HepG2 (cell line): ENCODE measurements around the gene INTS2. TPM values are rescaled to one million over a fixed set of nuclear protein-coding genes. Genes with fewer than 3 reads are reported as not detected.
A peak's percentile ranks its signal among the peaks of the same experiment; 100 is the strongest.

Experiments
- ATM ChIP-seq: fragments of 450-650 bp; IDR thresholded peaks from 2 replicates; pipeline ENCODE4 v1.7.1; 2017; ENCODE audit warnings: mild to moderate bottlenecking, borderline replicate concordance
- DMAP1 ChIP-seq: IDR thresholded peaks from 2 replicates; pipeline ENCODE4 v1.6.1; 2016
- EEA1 ChIP-seq: sonication (generic); formaldehyde crosslinking; IDR thresholded peaks from 2 replicates; pipeline ENCODE4 v1.5.1; 2020; ENCODE audit warnings: mild to moderate bottlenecking, missing genetic modification reagents, borderline replicate concordance
- FOSL2 ChIP-seq: sonication (generic); formaldehyde crosslinking; IDR thresholded peaks from 2 replicates; pipeline ENCODE4 v1.4.0; 2020; ENCODE audit warnings: missing genetic modification reagents
- HNRNPUL1 ChIP-seq: fragments of 200-400 bp; formaldehyde crosslinking; IDR thresholded peaks from 2 replicates; pipeline ENCODE4 v1.6.1; 2017; ENCODE audit warnings: low read depth, mild to moderate bottlenecking, low read length, moderate library complexity
- HOXA9 ChIP-seq: sonication (generic); formaldehyde crosslinking; IDR thresholded peaks from 2 replicates; pipeline ENCODE4 v1.8.1; 2022; ENCODE audit warnings: missing genetic modification reagents, mild to moderate bottlenecking, moderate library complexity, borderline replicate concordance
- KDM2A ChIP-seq: sonication (generic); formaldehyde crosslinking; IDR thresholded peaks from 2 replicates; pipeline ENCODE4 v1.4.0; 2020; ENCODE audit warnings: low read depth, missing genetic modification reagents, borderline replicate concordance
- MBD4 ChIP-seq: IDR thresholded peaks from 2 replicates; pipeline ENCODE4 v1.6.1; 2012; ENCODE audit warnings: low read length, inconsistent platforms, borderline replicate concordance
- NAIF1 ChIP-seq: sonication (generic); formaldehyde crosslinking; IDR thresholded peaks from 2 replicates; pipeline ENCODE4 v1.5.0; 2020; ENCODE audit warnings: mild to moderate bottlenecking, missing genetic modification reagents, borderline replicate concordance
- SP4 ChIP-seq: sonication (generic); formaldehyde crosslinking; IDR thresholded peaks from 2 replicates; pipeline ENCODE4 v1.8.1; 2023; ENCODE audit warnings: mild to moderate bottlenecking, missing genetic modification reagents
- TBX3 ChIP-seq: fragments of 450-650 bp; IDR thresholded peaks from 2 replicates; pipeline ENCODE4 v1.6.1; 2017; ENCODE audit warnings: antibody characterized with exemption, mild to moderate bottlenecking, inconsistent platforms, borderline replicate concordance
- ZBTB1 ChIP-seq: sonication (generic); formaldehyde crosslinking; IDR thresholded peaks from 2 replicates; pipeline ENCODE4 v1.4.0; 2020; ENCODE audit warnings: missing genetic modification reagents, borderline replicate concordance
- ZMAT3 ChIP-seq: sonication (generic); formaldehyde crosslinking; conservative IDR thresholded peaks from 2 replicates; pipeline ENCODE4 v1.7.0; 2021; ENCODE audit warnings: missing genetic modification reagents
- ZNF552 ChIP-seq: sonication (generic); formaldehyde crosslinking; IDR thresholded peaks from 2 replicates; pipeline ENCODE4 v1.9.0; 2022; ENCODE audit warnings: missing genetic modification reagents, mild to moderate bottlenecking, borderline replicate concordance
- ZNF556 ChIP-seq: sonication (generic); formaldehyde crosslinking; IDR thresholded peaks from 2 replicates; pipeline ENCODE4 v1.4.0; 2020; ENCODE audit warnings: mild to moderate bottlenecking, missing genetic modification reagents, borderline replicate concordance
- ZNF75D ChIP-seq: sonication (generic); formaldehyde crosslinking; IDR thresholded peaks from 2 replicates; pipeline ENCODE4 v1.8.1; 2023; ENCODE audit warnings: missing genetic modification reagents, mild to moderate bottlenecking, borderline replicate concordance
- polyA plus RNA-seq, 8 experiments: library from polyadenylated mRNA; depleted of rRNA in 3 of 8; stranded (reverse) in 7 of 8; unstranded in 1 of 8; fragments of >200 nt; fragmentation: Illumina TruSeq in 4 of 8; extraction: Trizol in 4 of 8; gene quantifications; 2 replicates each; pipeline versions ENCODE4 v1.2.1 to v1.2.3, GENCODE V29; 2011 to 2016; ENCODE audit warnings: low read depth in 4 of 8, missing spikeins in 1 of 8, mixed read lengths in 1 of 8; ENCODE audit not compliant: insufficient read depth in 1 of 8
- total RNA-seq, 5 experiments: library from RNA; depleted of rRNA; stranded (reverse); fragments of >200 nt; fragmentation: Illumina TruSeq; extraction: Trizol; gene quantifications; 2 replicates each; pipeline ENCODE4 v1.2.3, GENCODE V29; 2016; ENCODE audit warnings: low read depth in 1 of 5
- TF ChIP-seq, protein P1 (sequence below): sonication (generic); formaldehyde crosslinking; IDR thresholded peaks from 2 replicates; pipeline ENCODE4 v1.4.0; 2020; ENCODE audit warnings: missing genetic modification reagents, mild to moderate bottlenecking, borderline replicate concordance
- TF ChIP-seq, protein P2 (sequence below): sonication (generic); formaldehyde crosslinking; IDR thresholded peaks from 2 replicates; pipeline ENCODE4 v1.4.0; 2020; ENCODE audit warnings: missing genetic modification reagents
- TF ChIP-seq, protein P3 (sequence below): conservative IDR thresholded peaks from 2 replicates; pipeline ENCODE4 v1.6.1; 2018; ENCODE audit warnings: missing genetic modification reagents
- TF ChIP-seq, protein P4 (sequence below): sonication (generic); formaldehyde crosslinking; conservative IDR thresholded peaks from 2 replicates; pipeline ENCODE4 v1.8.1; 2023; ENCODE audit warnings: missing genetic modification reagents
- TF ChIP-seq, protein P5 (sequence below): IDR thresholded peaks from 2 replicates; pipeline ENCODE4 v1.6.1; 2018; ENCODE audit warnings: missing genetic modification reagents, mild to moderate bottlenecking, missing compliant biosample characterization

INTS2 gene
- total and polyA plus RNA-seq, 2 of the 13 experiments (the other 11 are each of a cell fraction or from before 2014, with no cell fraction given) = 20.5 to 30.2 TPM

DNA sequence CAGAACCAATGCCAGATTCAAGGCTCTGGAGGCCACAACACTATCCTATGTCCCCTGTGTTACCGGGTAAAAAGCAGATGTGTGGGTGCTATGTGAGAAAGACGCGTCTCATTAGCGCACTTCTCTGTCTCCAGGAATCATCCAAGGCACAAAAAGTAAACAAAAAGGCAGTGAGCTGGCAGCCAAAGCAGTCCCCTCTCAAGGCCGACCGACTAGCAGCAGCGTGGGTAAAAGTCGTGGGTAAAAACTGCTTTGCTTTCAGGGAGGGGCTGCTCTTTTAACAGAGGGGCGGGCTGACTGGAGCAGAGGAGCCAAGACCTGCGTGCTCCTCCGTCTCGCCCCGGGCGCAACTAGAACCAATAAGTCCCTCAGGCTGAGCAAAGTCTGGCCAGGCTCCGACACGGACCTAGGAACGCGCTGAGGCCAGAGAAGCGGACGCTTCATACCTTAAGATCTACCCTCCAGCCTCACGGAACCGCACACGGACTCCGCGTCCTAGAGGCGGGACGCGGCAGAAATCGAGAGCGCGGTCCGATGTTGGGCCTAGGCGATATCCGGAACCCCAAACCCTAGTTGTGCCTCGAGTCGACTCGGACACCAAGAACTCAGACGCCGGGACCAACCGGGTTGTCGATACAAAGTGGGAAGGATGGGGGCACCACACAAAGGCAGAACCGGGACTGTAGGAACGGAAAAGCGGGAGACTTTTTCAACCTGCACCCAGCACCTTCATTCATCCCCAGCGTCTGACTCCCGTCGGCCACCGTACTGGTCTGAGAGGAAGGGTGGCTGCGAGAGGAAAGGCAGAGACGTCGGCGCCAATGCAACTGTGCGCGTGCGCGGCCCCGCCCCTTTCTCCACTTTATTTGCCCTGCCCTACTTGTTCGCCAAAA is at the start of gene INTS2 (continued):
- TF ChIP-seq ZNF75D (CRISPR knock-in tag) (peak; percentile 75; the same call in 1 of the 2 replicates), TBX3 (peak; percentile 69), DMAP1 (peak; percentile 86; the same call in 1 of the 2 replicates), HNRNPUL1 (no peak), HOXA9 (CRISPR knock-in tag) (no peak), MBD4 (no peak), ZNF556 (CRISPR knock-in tag) (peak; percentile 96), EEA1 (CRISPR knock-in tag) (no peak), ZNF552 (CRISPR knock-in tag) (peak; percentile 69), ATM (no peak), ZMAT3 (CRISPR knock-in tag) (peak; percentile 54), SP4 (CRISPR knock-in tag) (peak; percentile 84), ZBTB1 (CRISPR knock-in tag) (peak; percentile 82; the same call in 1 of the 2 replicates), FOSL2 (CRISPR knock-in tag) (peak; percentile 23; the same call in 1 of the 2 replicates), KDM2A (CRISPR knock-in tag) (peak; percentile 95), NAIF1 (CRISPR knock-in tag) (no peak; the same call in 1 of the 2 replicates)
- TF ChIP-seq, protein P1, sequence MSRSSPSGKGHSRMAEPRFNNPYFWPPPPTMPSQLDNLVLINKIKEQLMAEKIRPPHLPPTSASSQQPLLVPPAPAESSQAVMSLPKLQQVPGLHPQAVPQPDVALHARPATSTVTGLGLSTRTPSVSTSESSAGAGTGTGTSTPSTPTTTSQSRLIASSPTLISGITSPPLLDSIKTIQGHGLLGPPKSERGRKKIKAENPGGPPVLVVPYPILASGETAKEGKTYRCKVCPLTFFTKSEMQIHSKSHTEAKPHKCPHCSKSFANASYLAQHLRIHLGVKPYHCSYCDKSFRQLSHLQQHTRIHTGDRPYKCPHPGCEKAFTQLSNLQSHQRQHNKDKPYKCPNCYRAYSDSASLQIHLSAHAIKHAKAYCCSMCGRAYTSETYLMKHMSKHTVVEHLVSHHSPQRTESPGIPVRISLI (CRISPR knock-in tag) = peak; percentile 70; the same call in 1 of the 2 replicates
- TF ChIP-seq, protein P2, sequence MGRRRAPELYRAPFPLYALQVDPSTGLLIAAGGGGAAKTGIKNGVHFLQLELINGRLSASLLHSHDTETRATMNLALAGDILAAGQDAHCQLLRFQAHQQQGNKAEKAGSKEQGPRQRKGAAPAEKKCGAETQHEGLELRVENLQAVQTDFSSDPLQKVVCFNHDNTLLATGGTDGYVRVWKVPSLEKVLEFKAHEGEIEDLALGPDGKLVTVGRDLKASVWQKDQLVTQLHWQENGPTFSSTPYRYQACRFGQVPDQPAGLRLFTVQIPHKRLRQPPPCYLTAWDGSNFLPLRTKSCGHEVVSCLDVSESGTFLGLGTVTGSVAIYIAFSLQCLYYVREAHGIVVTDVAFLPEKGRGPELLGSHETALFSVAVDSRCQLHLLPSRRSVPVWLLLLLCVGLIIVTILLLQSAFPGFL = no peak
- TF ChIP-seq, protein P3, sequence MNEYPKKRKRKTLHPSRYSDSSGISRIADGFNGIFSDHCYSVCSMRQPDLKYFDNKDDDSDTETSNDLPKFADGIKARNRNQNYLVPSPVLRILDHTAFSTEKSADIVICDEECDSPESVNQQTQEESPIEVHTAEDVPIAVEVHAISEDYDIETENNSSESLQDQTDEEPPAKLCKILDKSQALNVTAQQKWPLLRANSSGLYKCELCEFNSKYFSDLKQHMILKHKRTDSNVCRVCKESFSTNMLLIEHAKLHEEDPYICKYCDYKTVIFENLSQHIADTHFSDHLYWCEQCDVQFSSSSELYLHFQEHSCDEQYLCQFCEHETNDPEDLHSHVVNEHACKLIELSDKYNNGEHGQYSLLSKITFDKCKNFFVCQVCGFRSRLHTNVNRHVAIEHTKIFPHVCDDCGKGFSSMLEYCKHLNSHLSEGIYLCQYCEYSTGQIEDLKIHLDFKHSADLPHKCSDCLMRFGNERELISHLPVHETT (CRISPR knock-in tag) = peak; percentile 70; the same call in 1 of the 2 replicates
- TF ChIP-seq, protein P4, sequence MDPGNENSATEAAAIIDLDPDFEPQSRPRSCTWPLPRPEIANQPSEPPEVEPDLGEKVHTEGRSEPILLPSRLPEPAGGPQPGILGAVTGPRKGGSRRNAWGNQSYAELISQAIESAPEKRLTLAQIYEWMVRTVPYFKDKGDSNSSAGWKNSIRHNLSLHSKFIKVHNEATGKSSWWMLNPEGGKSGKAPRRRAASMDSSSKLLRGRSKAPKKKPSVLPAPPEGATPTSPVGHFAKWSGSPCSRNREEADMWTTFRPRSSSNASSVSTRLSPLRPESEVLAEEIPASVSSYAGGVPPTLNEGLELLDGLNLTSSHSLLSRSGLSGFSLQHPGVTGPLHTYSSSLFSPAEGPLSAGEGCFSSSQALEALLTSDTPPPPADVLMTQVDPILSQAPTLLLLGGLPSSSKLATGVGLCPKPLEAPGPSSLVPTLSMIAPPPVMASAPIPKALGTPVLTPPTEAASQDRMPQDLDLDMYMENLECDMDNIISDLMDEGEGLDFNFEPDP = no peak
- TF ChIP-seq, protein P5, sequence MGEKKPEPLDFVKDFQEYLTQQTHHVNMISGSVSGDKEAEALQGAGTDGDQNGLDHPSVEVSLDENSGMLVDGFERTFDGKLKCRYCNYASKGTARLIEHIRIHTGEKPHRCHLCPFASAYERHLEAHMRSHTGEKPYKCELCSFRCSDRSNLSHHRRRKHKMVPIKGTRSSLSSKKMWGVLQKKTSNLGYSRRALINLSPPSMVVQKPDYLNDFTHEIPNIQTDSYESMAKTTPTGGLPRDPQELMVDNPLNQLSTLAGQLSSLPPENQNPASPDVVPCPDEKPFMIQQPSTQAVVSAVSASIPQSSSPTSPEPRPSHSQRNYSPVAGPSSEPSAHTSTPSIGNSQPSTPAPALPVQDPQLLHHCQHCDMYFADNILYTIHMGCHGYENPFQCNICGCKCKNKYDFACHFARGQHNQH (CRISPR knock-in tag) = peak; percentile 71
